B cell (primary cell): ENCODE measurements around the gene FGF5.

Experiments
- EZH2 ChIP-seq: IDR thresholded peaks from 2 replicates; pipeline ENCODE4 v1.6.1; 2012; ENCODE audit warnings: borderline replicate concordance, low read depth, mild to moderate bottlenecking, moderate library complexity, low read length; ENCODE audit not compliant: insufficient read depth, poor library complexity, severe bottlenecking
- TF ChIP-seq, protein P1 (sequence below): fragments of 200-600 bp; IDR thresholded peaks from one replicate; pipeline ENCODE4 v1.8.0; 2022; ENCODE audit warnings: antibody characterized with exemption, mild to moderate bottlenecking

DNA sequence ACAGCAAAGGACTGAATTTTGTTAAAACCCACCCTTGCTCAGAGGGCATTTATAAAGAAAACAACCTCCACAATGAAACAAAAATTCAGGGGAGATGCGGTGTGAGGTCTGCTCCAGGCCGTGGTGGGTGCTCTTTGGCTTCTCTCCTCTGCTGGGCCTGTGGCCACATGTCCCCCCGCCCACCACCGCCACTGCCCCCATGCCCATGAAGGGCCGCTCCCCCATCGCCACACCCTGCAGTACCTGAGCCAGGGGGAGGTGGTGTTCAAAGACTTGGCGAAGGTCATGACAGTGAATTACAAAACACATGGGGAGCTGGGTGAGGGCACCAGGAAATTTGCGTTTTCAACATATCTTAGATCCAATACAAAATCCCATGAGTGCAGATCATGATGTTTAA is 54.9 kb downstream of the FGF5 start:
- TF ChIP-seq, protein P1, sequence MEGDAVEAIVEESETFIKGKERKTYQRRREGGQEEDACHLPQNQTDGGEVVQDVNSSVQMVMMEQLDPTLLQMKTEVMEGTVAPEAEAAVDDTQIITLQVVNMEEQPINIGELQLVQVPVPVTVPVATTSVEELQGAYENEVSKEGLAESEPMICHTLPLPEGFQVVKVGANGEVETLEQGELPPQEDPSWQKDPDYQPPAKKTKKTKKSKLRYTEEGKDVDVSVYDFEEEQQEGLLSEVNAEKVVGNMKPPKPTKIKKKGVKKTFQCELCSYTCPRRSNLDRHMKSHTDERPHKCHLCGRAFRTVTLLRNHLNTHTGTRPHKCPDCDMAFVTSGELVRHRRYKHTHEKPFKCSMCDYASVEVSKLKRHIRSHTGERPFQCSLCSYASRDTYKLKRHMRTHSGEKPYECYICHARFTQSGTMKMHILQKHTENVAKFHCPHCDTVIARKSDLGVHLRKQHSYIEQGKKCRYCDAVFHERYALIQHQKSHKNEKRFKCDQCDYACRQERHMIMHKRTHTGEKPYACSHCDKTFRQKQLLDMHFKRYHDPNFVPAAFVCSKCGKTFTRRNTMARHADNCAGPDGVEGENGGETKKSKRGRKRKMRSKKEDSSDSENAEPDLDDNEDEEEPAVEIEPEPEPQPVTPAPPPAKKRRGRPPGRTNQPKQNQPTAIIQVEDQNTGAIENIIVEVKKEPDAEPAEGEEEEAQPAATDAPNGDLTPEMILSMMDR: no peak
- no peak for TF ChIP-seq EZH2
